Coronary artery (tissue), 2 donors: Measurements from ENCODE around the gene PSMD2.
"Not testable (repeated sequence)": the region's sequence is repeated elsewhere in the genome, so short reads cannot be mapped to it uniquely, and the experiment has no call there.

ENCODE experiments used
- DNase-seq: peaks from one replicate; pipeline ENCODE4 v3.0.0-alpha.2; 2017; ENCODE audit warnings: low spot score
- H3K27ac ChIP-seq, 2 donors: fragments of 200-600 bp; sonication (generic); one replicate each; pipeline ENCODE4 v1.5.1; 2016 to 2019
- H3K4me3 ChIP-seq: fragments of 200-600 bp; sonication (generic); 2 replicates; pipeline ENCODE4 v1.5.1; 2016; ENCODE audit warnings: mild to moderate bottlenecking, moderate library complexity
- CTCF ChIP-seq: fragments of 200-600 bp; sonication (generic); IDR thresholded peaks from one replicate; pipeline ENCODE4 v1.5.1; 2019; ENCODE audit warnings: antibody characterized with exemption

The PSMD2 gene

GRCh38 chr3:184335661-184336546 is 36.9 kb downstream of the PSMD2 start:
- H3K27ac ChIP-seq, result peak overlapping the region; percentile 96 to 98
- H3K4me3 ChIP-seq, result peak overlapping the region; percentile 89
- TF ChIP-seq CTCF, result no peak
- peak; percentile 91 for DNase-seq

- peak overlapping the region; percentile 89 for H3K4me3 ChIP-seq
- no peak for TF ChIP-seq CTCF
- H3K27ac ChIP-seq, result peak overlapping the region; percentile 96 to 98
- no peak for DNase-seq
These were observed 37.7 kb downstream of the PSMD2 start for GRCh38 chr3:184336547-184337398.

- peak; percentile 94 for DNase-seq
- TF ChIP-seq CTCF, result no peak
- Histone ChIP-seq H3K4me3 (peak within 1 kb of the TSS; percentile 89), H3K27ac (peak within 1 kb of the TSS; percentile 96 to 98)
These were observed 38.3 kb downstream of the PSMD2 start, which contains the start of gene FAM131A for GRCh38 chr3:184337399-184337714. FAM131A (plus strand) TSS chr3:184337600; CDS start chr3:184337631, 31 bp downstream.

- no peak for DNase-seq
- TF ChIP-seq CTCF, result no peak
- peak overlapping the region; percentile 89 for H3K4me3 ChIP-seq
- H3K27ac ChIP-seq, result peak overlapping the region; percentile 96 to 98
These were observed 38.9 kb downstream of the PSMD2 start for GRCh38 chr3:184337981-184338380.

GRCh38 chr3:184338511-184338945 is 39.5 kb downstream of the PSMD2 start:
- peak; percentile 95 for DNase-seq
- Histone ChIP-seq H3K27ac (peak overlapping the region; percentile 96 to 98), H3K4me3 (peak overlapping the region; percentile 89)
- TF ChIP-seq CTCF, result no peak

GRCh38 chr3:184339001-184339400 is 40.0 kb downstream of the PSMD2 start:
- TF ChIP-seq CTCF, result no peak
- peak overlapping the region; percentile 89 for H3K4me3 ChIP-seq
- peak overlapping the region; percentile 96 to 98 for H3K27ac ChIP-seq
- no peak for DNase-seq

- not testable (repeated sequence) for H3K4me3 ChIP-seq
These were observed 40.6 kb downstream of the PSMD2 start for GRCh38 chr3:184339451-184340135.

More at GRCh38 chr3:184339451-184340135, 40.6 kb downstream of the PSMD2 start:
- DNase-seq, result not testable (repeated sequence)
- H3K27ac ChIP-seq, result peak overlapping the region; percentile 96 to 98
